NCI-H1436 (cell line): Measurements from ENCODE around the gene TEX264.
A peak's percentile ranks its signal among the peaks of the same experiment; 100 is the strongest.

ENCODE experiments used
- DNase-seq: peaks from one replicate; lab custom pipeline; 2025; lab: John Stamatoyannopoulos, UW

The TEX264 gene

DNA sequence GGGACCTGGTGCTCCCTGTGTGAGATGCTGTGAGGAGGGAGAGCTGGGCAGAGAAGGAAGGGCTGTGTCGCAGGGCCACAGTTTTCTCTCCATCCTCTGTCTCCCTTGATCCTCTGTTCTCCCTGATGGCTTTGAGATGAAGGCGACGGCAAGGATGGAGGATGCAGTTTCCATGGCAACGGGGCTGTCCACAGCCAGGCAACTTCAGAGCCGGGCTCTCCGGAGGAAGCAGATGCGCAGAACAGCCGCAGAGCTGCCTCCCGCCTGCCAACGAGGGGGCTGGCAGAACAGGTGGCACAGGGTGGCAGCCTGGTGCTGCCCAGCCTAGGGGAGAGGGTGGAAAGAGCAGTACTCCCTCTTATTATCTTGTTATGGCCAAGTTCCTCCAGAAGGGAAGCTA, 25.9 kb downstream of the TEX264 start:
- DNase-seq = no peak

DNA sequence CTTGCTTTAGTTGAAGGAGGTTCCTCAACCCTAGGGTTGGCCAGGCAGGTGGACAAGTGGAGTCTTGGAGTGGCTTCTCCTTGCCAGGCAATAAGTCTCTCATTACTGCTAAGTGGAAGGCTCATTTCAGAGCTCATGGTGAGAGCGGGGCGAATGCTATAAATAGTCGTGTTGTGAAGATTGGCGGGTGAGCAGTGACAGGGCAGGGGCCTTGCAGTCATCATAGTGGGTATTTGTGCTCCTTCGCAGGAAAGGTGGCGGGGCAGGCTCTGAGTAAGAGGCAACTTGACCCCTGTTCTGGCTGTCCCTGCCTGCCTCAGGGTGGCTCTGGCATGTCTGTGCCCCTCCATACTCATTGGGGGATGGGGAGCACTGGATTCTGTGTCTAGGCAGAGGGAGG, 27.2 kb downstream of the TEX264 start:
- no peak for DNase-seq

DNA sequence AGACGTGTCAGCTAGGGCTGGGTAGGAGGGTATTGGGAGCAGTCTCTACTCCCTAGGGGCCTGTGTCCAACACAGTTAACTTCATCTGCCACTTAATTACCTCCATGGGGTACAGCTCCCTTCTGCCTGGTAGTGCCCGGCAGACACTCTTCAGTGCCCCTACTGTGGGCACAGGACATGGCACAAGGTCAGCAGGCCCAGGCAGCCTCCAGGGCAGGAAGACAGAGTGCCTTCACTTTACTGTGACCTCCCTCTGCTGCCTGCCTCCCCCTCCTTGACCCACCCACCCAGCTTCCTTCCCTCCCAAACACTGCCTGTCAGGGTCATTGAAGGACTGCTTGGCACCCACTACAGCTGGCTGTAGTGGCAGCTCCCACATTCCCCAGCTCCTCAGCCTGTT, 29.4 kb downstream of the TEX264 start:
- no peak for DNase-seq

- DNase-seq = no peak
Observed at GRCh38 chr3:51702156-51702555, 31.1 kb downstream of the TEX264 start.

- DNase-seq = no peak
Observed at GRCh38 chr3:51703068-51703760, 32.2 kb downstream of the TEX264 start.

DNA sequence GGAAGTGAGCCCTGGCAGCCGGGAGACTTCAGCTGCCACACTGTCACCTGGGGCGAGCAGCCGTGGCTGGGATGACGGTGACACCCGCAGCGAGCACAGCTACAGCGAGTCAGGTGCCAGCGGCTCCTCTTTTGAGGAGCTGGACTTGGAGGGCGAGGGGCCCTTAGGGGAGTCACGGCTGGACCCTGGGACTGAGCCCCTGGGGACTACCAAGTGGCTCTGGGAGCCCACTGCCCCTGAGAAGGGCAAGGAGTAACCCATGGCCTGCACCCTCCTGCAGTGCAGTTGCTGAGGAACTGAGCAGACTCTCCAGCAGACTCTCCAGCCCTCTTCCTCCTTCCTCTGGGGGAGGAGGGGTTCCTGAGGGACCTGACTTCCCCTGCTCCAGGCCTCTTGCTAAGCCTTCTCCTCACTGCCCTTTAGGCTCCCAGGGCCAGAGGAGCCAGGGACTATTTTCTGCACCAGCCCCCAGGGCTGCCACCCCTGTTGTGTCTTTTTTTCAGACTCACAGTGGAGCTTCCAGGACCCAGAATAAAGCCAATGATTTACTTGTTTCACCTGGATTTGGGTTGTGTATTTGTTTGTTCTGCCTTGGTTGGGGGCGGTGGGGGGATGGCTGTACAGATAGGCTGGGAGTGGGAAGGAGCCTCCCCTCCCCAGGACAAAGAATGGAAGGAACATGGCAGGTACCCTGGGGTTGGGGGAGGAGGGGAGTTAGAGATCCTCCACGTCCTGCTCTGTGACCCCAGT, 32.9 kb downstream of the TEX264 start:
- DNase-seq = no peak

DNA sequence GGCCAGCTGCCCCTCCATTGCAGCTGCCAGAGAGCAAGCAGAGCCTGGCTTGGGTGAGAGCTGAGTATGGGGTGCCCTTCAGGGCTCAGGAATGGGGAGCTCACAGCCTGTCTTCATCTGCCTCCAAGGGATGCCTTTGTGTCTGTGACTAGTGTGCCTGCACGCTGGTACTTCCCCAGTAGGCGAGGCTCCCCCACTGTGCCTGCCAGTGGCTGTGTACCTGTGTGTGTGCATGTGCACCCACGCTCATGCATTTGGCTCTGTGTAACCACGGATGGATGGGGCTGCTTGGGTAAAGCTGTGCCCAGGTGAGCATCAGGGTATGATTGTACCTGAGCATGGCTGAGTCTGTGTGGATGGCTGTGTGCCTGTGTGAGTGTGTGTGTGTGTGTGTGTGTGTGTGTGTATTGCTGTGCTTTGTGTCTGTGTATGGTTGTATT, 33.5 kb downstream of the TEX264 start:
- no peak for DNase-seq

- no peak for DNase-seq
Observed at GRCh38 chr3:51705276-51706020, 34.4 kb downstream of the TEX264 start.

DNA sequence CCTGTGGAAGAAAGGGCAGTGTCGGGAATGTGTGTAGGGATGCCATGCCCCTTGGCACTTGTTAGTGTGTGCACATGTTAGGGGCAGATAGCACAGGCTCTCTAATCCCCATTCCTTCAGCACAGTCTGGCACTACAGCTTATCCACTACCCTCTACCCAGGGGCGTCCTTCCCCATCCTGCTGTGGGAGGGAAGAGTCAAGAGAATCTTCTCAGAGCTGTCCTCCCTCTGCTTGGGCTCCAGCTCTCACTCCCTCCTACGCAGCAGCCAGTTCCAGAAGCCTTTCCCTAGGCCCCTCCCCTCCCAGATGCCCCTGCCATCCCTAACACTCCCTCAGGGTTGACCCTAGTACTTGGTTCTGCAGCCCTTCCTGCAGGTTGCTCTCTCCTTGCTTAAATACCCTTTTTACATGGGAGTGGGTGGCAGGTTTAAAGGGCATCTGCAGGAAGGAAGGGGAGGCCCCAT, 35.0 kb downstream of the TEX264 start:
- no peak for DNase-seq

GRCh38 chr3:51706788-51707731, 36.0 kb downstream of the TEX264 start, which contains the start of gene GRM2:
Gene GRM2 (plus strand): TSS chr3:51707068. CDS start chr3:51708984, 1,916 bp downstream.
- peak; percentile 18 for DNase-seq

GRCh38 chr3:51708216-51708845, 37.3 kb downstream of the TEX264 start:
- no peak for DNase-seq

GRCh38 chr3:51709004-51709420, 38.0 kb downstream of the TEX264 start:
- no peak for DNase-seq

GRCh38 chr3:51709675-51710074, 38.6 kb downstream of the TEX264 start:
- DNase-seq = no peak

DNA sequence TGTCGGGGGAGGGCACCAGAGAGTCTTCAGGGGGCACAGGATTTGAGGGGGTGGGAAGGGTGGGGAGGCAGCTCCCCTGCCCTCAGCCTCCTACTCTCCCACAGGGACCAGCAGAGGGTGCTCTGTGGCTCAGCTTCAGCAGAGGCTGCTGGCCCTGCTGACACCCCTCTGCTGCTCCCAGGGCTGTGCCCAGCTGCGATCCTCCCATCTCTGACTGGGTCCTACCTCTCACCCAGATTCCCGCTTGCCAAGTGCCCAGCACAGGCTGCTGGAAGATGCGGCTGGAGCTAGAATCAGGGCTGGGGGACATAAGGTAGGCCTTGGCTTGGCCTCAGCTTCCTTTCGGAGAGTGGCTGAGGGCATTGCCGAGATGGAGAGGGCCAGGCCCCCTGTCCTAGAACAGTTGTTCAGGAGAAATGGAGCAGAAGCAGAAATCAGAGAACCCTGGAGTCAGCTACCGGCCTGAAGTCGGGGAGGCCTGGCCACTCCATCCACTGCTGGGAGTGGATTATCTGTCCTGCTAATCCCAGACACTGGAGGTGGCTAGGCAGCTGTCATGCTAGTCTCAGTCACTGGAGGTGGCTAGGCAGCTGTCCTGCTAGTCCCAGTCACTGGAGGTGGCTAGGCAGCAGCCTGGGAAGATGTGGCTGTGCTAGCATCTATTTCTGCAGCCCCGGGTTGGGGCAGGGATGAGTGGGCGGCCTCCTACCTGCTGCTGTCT, 39.7 kb downstream of the TEX264 start:
- DNase-seq = no peak

DNA sequence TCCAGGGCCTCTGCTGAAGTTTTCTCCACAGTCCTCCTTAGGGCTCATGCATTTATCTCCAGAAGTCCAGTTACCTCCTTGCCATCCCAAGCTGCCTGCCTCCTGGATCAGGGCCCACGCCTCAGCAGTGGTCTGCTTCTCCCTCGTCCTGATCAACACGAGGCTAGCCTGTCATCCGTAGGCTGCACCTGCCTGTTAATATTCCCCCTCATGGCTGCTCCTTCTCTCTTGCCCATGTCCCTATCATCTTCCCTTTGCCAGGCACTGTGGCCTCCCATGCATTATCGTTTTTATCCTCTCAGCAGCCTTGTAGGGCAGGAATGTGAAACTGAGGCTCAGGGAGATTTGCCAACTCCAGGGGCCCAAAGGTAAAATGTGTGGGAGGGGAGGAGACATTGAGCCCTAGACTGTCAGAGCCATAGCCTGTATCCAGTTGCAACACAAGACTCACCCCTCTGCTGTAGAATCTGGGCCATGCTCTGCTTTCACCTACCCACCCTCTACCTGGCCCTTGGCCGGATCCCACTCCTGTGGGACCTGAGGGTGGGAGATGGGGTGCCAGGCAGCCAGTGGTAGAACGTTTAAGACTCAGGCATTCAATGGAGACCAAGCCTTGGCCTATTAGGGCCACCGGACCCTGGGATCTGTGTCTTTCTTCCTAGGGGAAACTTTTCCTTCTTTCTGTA, 40.4 kb downstream of the TEX264 start:
- DNase-seq = no peak

- no peak for DNase-seq
Observed at GRCh38 chr3:51712038-51712420, 41.0 kb downstream of the TEX264 start.

GRCh38 chr3:51712511-51712931, 41.5 kb downstream of the TEX264 start:
- DNase-seq = no peak

- no peak for DNase-seq
Observed at GRCh38 chr3:51712963-51713362, 41.9 kb downstream of the TEX264 start.

- no peak for DNase-seq
Observed at GRCh38 chr3:51715231-51715976, 44.4 kb downstream of the TEX264 start.
